HG03457 (cell line): ENCODE results near the gene SCN10A.

ENCODE experiments used
- ATAC-seq: cut with Tn5 transposase; IDR thresholded peaks from one replicate; pipeline ENCODE4 v1.9.1; 2021; ENCODE audit warnings: moderate number of reproducible peaks; ENCODE audit not compliant: unreplicated experiment

The SCN10A gene

DNA sequence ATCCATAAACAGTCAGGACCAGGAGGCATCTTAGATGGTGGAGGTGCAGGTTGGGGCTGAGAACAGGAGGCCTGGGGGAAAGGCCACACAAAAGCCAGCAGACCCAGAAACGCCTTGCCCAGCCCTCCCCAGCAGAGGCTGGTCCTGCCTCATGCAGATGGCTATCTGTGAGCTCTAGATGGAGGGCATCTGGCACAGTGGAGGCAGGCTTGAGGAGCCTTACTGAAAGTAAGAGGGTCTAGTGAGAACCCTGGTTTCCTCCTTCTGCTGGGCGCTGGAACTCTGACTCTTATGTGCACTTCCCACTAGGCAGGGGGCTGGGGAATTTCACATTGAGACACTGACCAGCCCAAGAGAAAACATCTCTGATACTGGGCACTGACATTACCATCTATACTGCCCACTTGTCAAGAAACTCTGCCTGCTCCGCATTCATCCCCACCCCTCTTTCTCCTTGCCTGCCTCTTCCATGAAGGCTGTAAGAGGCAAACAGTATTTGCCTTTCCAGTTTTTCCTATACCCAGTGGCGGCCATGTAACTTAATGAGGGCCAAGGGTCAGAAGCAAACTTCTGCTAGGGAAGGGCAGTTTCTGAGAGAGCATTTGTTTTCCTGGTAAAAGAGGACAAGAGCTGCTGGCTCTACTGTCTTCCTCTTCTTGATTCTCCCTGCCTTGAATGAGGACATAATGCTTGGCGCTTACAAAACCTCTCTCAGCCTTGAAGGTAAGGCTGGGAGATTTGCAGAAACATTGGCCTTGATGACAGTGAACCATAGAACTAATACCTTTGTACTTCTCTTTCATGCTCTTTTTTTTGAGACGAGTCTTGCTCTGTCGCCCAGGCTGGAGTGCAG is 162.1 kb downstream of the SCN10A start:
- ATAC-seq, result no peak

DNA sequence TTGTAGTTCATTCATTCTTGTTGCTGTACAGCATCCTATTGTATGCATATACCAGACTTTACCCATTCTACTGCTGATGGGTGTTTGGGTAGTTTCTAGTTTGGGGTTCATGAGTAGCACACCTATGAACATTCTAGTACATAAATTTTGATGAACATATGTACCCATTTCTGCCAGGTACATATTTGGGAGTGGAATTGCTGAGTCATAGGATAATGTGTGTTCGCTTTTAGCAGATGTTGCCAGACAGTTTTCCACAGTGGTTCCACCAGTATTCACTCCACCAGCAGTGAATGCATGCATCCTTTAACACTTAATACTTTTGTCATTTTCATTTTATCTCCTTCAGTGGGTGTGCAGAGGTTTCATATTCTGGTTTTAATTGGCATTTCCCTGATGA is 163.1 kb downstream of the SCN10A start:
- no peak for ATAC-seq

DNA sequence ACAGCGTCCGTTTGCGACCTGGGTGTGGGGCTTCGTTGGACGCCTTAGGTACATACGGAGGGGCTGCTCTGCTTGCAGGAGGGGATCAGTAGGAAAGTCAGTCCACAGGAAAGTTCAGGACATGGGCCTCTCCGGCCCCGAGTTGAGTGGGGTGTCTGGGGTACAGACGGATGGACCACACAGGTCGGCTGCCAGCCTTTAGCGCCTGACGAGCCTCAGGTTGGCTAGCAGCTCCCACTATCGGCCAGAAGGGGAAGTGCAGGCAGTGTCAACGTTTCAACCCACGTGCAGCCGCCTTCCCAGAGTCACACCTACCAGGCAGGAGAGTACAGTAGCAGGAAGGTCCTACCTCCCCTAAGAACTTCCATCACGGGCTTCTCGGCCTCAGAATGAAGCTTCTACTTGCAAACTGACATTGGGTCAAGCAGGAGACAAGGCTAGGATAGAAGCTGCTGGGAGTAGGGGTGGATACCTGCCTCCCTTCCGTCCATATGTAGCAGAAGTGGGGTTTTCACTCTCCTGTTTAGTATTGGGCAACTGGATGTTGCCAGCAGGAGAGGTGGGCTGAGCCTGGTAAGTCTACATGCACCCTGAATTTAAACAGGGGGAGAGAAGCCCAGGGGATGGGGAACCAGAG is 164.7 kb downstream of the SCN10A start:
- ATAC-seq, result peak; percentile 56

DNA sequence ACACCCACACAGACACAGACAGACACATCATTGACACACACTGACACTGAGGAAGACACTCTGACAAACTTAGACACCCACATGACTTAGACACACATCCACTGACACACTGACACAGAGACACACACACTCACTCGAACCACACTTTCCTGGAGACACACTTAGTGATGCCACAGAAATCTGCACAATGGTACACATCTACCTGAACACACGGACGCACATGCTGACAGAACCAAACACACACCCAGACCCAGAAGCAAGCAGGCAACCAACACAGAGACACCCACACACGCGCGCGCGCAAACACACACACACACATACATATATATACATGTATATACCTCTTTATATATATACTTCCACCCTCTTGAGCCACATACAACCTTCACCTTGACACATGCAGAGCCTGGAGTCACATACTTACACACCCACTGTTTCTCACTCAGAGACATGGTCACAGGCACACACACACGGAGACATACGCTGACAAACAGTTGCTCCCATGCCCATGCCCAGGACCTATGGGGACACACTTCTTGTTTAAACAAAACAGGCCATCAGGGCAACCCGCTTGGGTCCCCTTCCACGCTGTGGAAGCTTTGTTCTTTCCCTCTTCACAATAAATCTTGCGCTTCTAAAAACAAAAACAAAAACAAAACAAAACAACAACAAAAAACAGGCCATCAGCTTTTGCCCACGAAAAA is 165.6 kb downstream of the SCN10A start:
- no peak for ATAC-seq

DNA sequence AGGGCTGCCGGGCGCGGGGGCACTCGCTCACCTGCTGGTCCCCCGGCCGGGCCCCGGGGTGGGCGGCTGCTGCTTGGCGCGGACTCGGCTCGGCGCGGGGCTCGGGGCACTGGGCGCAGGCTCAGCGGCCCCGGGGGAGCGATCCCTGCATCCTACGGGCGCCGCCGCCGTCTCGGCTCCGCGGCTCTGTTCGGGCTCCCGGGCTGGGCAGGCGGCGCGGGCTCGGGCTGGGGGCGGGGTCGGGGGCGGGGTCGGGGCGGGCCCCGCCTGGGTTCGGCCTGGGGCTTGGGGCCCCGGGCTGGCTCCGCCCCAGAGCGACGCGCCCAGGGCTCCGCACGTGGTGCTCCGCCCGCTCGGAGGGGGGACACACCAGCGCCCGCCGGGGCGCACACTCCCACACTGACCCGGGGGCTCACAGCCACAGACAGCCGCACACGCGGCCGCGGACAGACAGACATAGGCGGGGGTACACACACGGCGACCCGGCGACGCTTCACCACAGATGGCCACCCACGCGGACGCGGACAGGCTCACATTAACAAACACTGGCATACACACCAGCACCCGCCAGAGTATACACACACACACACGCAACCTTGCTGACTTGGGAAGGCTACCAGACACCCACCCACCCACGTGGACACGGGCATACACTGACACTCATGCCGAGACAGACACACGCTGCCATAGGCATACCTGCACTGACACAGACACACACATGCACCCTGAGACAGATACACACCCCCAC is 166.3 kb downstream of the SCN10A start, which contains the start of gene SCN5A:
SCN5A (minus strand) TSS at position 188 of the 748 bp plus-strand sequence. CDS start 16,380 bp downstream, outside the sequence.
- no peak for ATAC-seq

DNA sequence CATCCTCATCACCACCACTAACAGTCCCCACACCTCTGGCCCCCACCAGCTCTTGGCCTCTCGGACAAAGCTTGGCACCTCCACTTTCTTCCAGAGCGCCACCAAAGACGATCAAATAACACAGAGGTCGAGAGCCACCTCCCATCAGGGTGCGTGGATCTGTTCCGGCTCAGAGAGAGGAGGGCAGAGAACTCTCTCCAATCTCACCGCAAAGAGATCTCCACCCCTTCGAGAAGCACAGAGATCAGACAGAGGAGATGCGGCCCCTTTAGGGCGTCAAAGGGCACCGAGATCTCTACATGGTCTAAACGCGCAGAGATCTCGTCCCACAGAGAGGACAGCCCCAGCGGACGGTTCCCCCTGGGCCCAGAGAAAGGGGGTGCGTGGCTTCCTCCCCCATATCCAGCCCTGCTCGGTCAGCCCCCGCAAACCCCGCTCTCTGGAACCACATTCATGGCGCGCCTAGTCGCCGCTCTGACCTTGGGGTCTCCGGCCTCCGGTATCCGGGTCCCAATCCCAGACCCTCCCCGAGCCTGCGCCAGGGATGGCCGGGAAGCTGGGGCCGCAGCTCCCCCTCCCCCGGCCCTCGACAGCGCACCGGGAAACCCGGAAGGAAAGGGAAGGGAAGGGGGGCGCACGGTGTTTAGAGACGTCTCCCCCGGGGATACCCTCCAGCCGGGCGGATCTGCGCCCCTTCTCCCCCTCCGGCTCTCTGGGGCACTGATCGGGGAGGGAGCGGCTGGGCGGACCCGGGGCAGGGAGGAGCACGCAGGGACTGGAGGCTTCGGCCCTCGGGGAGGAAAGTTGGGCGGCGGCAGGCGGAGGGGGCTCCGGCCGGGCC is 167.1 kb downstream of the SCN10A start:
- ATAC-seq, result no peak

DNA sequence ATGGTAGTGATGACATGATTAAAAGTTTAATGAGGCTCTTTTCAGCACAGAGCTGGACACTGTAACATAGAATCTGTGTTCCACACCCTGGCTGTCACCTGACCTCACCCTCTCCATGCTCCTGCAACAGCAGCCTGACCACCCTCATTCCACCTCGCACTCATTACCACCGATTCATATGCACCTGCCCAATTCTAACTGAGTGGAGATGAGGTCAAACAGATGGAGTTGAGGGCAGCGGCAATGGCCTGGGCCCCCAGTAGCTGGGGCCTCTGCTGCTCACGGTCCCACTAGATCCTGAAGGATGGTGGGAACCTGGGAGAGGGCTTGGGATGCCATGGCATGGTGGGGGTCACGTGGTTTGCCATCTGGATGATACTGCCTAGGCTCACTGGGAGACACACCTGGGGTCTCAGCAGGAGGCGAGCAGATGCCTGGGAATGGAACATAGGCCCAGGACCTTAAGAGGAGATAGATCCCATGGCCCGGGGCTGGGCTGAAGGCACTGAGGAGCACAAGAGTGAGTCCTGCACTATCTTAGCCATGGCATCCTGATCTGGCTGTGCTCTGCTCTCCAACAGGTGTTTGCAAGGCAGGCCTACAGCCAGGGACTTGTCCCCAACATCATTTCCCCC is 167.9 kb downstream of the SCN10A start:
- ATAC-seq, result no peak

DNA sequence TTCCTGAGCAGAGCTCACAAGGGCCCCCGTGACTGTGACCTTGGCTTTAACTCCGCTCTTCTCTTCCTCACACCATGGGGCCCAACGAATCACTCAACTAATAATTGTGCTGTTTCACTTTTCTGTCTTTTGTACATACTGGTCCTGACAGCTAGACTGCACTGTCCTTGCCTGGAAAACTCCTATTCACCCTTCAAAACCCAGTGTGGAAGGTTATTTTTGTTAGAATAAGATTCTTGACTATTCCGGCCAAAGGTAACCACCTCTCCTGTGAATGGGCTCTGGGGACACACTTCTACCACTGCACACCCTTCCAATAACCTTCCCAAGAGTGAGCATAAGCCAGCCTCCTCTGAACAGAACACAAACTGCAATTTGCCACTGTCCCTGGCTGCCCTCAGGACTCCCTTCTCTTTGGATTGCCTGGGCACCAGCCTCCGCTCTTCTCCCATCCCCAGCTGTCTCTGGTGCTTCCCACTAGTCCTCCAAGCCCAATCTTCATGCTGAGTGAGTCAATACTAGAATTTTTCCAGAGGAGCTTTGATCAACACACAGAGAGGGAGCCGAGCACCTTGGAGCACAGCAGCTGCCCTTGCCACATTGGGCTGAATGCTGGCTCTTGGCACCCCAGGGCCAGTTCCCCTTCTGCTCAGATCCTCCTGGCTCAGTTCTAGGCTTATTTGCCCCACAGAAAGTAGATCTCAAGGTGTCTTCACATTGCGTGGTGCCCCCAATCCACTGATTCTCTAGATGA is 168.6 kb downstream of the SCN10A start:
- ATAC-seq, result no peak
